DMS 273 (cell line): ENCODE measurements around the gene ZNF513.
"Not testable (repeated sequence)": the region's sequence is repeated elsewhere in the genome, so short reads cannot be mapped to it uniquely, and the experiment has no call there.

Experiments
- DNase-seq: peaks from one replicate; lab custom pipeline; 2025; ENCODE audit not compliant: unreplicated experiment; lab: John Stamatoyannopoulos, UW

Gene ZNF513, protein sequence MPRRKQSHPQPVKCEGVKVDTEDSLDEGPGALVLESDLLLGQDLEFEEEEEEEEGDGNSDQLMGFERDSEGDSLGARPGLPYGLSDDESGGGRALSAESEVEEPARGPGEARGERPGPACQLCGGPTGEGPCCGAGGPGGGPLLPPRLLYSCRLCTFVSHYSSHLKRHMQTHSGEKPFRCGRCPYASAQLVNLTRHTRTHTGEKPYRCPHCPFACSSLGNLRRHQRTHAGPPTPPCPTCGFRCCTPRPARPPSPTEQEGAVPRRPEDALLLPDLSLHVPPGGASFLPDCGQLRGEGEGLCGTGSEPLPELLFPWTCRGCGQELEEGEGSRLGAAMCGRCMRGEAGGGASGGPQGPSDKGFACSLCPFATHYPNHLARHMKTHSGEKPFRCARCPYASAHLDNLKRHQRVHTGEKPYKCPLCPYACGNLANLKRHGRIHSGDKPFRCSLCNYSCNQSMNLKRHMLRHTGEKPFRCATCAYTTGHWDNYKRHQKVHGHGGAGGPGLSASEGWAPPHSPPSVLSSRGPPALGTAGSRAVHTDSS

DNA sequence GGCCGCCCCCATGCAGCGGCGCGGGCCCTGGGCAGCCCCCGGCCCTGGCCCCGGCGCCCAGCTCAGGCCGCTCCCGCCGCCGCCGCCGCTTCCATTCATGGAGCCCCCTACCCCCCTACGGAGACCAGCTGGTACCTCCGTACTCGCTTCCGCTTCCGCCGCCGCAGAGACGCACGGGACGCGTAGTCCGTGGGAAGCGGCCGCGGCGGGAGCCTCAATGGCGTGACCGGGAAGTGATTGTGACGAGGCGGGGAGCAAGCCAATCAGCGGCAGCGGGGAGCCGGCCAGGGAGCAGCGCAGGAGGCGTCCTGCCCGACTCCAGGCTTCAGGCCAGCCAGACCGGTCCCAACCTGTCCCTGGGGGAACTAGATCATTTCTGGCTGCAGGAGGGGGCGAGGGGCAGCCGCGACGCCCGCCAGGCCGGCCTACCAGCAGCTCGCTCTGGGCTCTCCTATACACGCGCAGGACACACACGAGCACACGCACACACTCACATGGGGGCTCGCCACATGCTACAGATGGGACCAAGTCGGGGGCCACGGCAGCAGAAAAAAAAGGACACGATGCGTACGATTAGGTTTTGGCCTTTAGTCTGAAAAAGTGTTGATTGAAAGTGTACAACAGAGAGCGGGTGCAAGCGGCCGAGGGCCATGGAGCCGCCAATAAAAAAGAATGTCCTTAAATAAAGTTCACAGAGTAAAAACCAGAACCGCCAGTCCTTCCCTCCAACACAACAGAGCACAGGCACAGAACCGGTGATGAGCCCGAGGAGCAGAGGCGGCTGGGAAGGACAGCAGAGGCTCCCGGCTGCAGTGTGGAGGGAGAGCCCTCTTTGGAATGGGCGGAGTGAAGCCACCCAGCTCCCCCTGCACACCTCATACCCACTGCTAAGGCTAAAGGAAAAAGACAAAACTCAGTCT is at the start of gene ZNF513:
Gene ZNF513 (minus strand): TSS at position 109 of the 920 bp plus-strand sequence. CDS start 208 bp downstream, outside the sequence.
- DNase-seq: peak; percentile 99

DNA sequence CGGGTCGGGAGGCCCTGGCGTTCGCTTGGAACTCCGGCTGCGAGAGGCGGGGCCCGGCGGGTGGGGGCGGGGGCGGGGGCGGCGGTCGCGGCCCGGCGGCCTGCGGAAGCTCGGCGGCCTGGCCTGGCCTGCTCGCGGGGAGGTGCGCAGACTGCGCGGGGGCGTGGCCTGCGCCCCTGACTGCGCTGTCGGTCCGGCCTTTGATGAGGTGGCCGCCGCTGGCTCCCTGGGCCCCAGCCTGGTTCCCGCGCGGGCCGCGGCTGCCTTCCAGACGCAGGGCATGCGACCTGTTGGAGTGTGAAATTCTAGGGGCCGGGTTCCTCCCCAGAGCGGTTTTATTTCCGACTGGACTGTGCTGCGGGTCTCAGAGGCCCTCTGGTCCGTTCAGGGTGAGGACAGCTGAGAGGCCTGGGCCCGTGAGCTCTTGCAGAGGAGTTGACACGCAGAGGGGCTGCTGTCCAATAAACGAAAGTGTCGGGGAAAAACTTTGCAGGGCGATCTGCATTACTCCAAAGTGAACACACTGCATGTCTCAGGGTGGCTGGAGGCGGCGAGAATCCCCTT is 48.5 kb upstream of the ZNF513 start:
- DNase-seq: peak; percentile 91

DNA sequence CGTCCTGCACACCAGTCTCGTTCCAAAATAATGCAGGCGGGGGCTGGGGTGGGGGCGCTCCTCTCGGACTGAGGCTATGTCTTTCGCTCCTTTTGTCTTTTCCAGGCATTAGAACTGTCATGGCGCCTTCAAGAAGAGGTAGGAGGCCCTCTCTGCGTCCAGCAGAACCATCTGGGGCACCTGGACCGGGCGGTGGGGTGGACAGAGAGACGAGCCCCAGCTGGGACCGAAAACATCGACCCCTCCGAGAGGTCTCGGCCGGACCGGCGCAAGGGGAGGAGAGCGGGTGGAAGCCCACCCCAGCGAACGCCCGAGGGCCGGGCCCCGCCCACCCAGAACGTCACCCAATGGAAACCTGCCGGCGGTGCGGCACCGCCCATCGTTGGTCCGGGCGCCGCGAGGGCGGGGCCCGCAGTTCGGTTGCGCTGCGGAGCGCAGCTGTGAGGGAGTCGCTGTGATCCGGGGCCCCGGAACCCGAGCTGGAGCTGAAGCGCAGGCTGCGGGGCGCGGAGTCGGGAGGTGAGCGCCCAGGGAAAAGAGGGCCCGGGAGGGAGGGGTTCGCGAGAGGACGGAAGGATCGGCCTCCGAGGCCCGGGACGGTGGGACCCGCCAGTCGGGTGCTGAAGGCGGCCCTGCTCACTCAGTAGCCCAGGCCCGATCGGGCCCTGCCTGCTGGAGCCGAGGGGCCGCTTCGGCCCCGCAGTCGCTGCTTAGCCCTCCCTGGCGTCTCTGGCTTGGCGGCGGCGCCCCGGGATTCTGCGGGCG is 47.9 kb upstream of the ZNF513 start, which contains the start of gene NRBP1:
Gene NRBP1 (plus strand): TSS at position 419 of the 765 bp plus-strand sequence. CDS start 4,643 bp downstream, outside the sequence.
- peak; percentile 98 for DNase-seq

DNA sequence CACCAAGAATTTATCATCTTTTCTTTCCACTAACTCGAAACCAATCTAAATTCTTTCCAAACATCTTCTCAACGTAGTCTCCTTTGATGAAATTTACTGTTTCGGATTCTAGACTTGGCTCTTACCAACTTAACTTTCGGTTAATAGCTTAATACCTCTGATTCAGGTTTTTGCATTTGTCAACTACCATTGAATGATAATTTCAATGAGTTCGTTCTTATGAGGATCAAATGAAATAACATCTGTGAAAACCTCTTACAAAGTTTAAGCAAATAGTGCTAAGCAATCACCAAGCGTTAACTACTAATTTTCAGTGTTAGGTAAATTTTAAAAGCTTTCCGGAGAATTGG is 47.3 kb upstream of the ZNF513 start:
- DNase-seq: no peak

DNA sequence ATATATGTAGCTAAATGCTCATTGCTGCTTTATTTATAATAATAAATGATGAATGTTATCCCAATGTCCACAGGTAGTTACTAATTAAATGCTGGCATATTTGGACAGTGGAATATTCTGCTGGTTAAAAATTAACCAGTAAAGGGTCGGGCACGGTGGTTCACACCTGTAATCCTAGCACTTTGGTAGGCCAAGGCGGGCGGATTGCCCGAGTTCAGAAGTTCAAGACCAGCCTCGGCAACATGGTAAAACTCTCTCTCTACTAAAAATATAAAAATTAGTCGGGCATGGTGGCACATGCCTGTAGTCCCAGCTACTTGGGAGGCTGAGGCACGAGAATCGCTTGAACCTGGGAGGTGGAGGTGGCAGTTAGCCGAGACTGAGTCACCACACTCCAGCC is 44.5 kb upstream of the ZNF513 start:
- DNase-seq: not testable (repeated sequence)

DNA sequence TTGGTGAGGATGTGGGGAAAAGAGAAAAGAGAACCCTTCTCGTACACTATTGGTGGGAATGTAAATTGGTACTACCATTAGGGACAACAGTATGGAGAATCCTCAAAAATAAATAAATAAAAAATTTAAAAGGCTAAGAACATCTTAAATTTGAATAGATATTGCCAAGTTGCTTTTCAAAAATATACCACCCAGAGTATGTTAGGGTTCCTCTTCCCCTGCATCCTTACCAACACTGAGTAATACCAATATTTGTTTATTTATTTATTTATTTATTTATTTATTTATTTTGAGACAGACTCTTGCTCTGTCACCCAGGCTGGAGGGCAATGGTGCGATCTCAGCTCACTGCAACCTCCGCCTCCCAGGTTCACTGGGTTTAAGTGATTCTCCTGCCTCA is 42.4 kb upstream of the ZNF513 start:
- DNase-seq: no peak

DNA sequence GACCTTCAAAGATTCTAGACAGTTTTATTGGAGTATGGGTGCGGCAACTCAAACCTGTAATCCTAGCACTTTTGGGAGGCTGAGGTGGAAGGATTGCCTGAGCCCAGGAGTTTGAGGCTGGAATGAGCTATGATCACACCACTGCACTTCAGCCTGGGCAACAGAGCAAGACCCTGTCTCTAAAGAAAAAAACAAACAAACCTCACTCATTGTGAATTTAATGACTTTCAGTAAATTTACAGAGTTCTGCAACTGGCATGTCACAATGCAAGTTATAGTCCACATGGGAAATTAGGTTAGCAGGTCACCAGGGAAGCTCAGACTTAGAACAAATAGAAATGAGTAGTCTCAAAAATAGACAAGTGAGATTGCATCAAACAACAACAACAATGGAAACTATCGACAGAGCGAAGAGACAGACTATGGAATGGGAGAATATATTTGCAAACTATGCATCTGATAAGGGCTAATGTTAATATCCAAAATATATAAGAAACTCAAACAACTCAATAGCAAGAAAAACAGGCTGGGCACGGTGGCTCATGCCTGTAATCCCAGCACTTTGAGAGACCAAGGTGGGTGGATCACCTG is 41.2 kb upstream of the ZNF513 start:
- no peak for DNase-seq

DNA sequence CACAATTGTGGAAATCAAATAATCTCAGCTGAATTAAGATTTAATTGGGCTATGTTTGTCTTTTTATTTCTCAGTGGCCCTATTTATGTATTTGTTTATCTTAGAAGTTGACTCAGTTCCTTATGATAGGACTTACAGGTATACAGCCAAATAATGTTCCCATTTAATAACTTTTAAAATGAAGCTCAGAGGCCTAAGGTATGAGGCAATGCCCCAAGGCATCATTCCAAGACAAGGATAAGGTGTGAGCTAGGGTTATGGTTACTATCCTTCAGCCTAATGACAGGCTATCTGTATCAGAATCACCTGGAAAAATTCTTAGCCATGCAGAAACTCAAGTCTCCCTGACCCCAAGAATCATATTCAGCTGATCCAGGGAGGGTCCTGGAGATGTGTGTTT is 40.5 kb upstream of the ZNF513 start:
- DNase-seq: no peak

DNA sequence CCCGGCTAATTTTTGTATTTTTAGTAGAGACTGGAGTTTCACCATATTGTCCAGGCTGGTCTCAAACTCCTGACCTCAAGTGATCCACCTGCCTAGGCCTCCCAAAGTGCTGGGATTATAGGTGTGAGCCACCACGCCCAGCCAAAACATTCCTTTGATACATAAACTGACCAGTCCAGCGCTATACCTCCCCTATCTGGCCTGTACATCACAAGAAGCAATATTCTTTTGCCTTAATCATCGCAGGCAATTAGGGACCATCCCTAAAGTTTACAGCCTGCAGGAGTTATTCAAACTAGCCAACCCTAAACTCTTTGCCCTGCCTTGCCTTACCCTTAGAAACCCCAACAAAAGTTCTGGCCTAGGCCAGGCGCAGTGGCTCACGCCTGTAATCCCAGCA is 35.6 kb upstream of the ZNF513 start:
- DNase-seq: no peak

DNA sequence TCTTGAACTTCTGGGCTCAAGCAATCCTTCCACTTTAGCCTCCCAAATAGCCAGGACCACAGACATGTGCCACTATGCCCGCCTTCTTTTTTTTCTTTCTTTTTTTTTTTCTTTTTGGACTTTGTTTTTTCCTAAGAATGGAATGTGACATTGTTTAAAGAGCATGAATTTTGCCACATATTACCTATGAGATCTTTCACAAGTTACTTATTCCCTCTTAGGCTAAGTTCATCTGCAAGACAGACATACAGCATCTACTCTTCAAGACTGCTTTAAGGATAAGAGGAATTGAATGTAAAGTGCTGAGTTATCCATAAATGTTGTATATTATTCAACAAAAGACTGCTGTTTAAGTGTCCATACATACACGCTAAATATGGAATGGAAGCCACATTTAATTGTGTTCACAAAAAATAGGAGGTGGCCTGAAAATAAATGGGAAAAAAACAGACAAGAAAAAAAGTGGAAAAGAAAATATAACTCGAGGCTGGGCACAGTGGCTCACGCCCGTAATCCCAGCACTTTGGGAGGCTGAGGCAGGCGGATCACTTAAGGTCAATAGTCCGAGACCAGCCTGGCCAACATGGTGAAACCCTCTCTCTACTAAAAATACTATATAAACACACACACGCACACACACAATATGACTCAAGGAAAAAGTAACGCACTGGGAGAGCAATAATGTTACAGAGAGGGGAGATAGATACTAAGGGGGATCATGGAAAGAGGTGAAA is 32.1 kb upstream of the ZNF513 start:
- DNase-seq: no peak

DNA sequence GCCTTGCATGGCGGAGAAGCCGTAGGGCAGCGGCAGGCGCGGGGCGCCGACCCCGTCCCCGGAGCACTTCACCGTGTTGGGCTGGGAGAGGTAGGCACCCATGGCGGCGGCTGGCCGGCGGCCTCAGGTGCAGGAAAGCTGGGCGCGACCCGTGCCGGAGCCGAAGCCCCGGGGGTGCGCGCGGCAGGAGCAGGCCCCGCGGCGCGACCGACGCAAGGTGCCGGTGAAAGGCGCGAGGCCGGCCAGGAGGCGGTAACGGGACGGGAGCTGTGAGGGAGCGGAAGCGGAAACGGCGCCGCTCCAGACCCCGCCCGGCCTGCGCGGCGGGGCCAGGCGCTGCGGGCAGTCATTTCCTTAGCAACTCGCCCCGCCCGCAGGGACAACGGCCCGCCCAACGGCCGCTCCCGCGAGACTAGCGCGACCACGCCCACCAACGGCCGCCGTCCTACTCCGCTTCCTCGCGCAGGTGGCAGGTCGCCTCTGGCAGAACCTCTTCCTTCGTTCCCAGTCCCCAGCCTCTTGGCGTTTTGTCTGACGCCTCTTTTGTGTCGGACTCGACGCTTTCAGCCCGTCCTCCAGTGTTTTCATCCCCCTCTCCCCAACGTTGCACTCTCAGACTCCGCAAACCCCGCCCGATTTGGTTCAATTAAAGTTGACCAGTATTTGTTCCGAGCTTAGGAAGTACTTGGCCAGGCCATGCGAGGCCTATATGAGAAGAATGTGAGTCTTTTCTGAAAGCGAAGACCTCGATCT is 29.0 kb upstream of the ZNF513 start, which contains the start of gene PPM1G:
Gene PPM1G (minus strand): TSS at position 271 of the 753 bp plus-strand sequence. CDS start 169 bp downstream, at position 102.
- peak; percentile 98 for DNase-seq

DNA sequence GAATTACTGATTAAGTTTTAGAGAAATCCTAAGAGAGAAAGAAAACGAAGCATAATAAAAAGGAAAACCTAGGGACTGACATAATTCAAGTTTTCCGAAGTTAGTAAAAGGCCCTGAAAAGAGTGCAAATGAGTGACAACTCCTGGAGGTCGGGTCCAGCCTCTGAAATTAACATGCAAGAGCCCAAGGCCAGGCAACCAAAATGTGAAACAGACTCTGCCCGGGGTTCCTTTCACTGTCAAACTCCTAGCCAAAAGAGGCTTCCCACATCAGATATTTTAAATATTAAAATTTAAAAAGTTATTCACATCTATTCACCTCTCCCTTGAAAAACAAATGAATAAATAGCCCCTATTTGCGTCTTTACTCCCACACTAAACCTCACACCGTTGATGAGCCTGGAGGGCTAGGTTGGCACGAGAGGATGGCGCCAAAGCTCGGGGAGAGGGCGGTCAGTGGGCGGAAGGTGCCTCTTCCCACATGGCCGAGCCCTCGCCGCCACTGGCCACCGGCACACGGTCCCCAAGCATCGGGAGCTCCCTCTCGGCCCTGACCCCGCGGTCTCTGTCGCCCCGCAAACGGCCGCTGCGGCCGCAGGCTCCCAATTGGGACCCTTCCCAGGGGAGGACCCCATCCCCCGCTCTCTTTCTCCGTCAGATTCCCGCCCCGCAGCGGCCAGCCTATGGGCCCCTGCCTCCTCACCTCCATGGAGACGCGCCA is 28.2 kb upstream of the ZNF513 start:
- peak; percentile 88 for DNase-seq

DNA sequence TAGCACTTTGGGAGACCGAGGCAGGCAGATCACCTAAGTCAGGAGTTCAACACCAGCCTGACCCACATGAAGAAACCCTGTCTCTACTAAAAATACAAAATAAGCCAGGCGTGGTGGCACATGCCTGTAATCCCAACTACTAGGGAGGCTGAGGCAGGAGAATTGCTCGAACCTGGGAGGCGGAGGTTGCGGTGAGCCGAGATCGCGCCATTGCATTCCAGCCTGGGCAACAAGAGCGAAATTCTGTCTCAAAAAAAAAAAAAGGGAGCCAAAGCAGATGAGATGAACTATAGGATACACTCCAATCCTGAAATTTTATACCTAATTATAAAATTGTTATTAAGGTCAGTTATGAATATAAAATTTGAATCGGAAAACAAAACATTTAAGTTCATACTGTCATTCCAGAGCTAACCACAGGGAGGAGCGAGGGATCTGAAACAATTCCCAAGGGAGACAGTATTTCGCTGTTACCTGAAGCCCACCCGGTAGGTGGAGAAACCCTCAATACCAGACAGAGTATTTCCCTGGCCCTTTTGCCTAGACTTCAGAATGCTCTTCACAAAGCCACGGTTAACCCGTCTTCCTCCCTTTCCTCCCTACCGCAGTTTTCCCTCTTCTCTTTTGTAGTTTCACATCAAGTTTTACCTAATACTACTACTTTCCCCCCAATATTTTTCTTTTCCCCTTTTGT is 27.4 kb upstream of the ZNF513 start:
- DNase-seq: peak; percentile 81

DNA sequence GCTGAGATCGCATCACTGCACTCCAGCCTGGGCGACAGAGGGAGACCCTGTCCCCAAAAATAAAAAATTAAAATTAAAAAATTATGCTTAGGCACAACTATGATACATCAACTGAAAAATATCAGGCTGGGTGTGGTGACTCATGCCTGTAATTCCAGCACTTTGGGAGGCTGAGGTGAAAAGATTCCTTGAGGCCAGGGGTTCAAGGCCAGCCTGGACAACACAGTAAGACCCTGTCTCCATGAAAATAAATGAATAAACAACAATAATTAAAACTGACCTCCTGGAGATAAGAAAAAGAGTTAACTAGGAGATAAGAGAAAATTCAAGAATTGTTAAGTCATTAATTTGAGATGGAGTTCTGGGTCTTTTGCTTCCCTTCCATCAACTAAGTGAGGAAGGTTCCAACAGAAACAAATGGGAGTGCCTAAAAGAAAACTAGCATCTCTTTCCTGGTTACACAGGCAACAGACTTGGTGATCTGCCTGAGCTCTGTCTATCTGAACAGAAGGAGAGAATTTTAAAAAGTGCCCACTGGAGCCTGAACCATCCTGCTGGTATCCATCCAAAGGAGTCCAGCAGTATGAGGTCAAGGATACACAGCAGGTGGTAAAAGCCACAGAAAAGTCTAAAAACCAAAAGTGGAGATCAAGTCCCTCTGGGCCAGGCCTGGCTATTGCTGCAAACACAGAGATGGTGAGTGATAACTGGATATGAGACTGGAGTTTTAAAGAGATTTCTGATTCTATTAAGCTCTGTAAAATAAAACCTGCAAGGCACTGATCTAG is 20.0 kb upstream of the ZNF513 start:
- DNase-seq: no peak

DNA sequence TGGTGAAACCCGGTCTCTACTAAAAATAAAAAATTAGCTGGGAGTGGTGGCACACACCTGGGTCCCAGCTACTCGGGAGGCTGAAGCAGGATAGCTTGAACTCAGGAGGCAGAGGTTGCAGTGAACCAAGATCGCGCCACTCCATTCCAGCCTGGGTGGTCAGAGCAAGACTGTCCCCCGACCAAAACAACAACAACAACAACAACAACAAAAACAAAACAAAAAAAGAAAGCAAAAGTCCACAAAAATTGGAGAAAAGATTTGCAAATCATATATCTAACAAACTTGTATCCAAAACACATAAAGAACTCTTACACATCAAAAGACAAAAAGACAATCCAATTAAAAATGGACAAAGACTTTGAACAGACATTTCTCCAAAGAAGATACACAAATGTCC is 18.4 kb upstream of the ZNF513 start:
- DNase-seq: no peak

DNA sequence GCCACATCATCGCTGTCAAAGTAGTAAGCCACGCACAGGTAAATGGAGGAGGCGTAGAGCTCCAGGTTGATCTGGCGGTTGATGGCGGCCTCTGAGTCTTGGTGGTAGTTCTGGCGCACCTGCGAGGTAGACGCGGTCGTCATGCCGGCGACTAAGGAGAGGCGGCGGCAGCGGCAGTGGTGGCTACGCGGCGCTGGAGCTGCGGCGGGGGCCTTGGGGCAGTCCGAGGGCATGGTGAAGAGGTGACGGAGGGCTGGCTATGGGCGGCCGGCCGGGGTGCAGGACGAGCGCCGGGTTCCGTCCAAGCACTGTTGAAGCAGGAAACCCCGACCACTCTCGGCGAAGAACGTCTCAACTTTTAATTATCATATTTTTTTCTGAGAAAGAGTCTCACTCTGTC is 12.7 kb upstream of the ZNF513 start:
- DNase-seq: no peak
